Endothelial cell of umbilical vein (primary cell): Measurements from ENCODE around the gene AEBP1. TPM values are rescaled to one million over a fixed set of nuclear protein-coding genes. Genes with fewer than 3 reads are reported as not detected.

Source experiments
- BruUV-seq: library from RNA; stranded (reverse); fragments of 400-500 nt; replicated peaks from 2 replicates; lab custom pipeline; 2021; lab: Mats Ljungman, UMichigan
- CTCF ChIA-PET: fragments of 300-600, 350-600 bp; sonication (Branson Sonifier 250); formaldehyde crosslinking; loops from one replicate; lab custom pipeline; 2021; ENCODE audit warnings: antibody characterized with exemption, inconsistent platforms; lab: Charles Lee
- POLR2A ChIA-PET: fragments of 300-600, 350-600 bp; sonication (Branson Sonifier 250); formaldehyde crosslinking; loops from one replicate; lab custom pipeline; 2021; ENCODE audit warnings: antibody characterized with exemption, inconsistent platforms; lab: Charles Lee
- DNase-seq: peaks from one replicate; pipeline ENCODE4 v3.0.0-alpha.2; 2011; ENCODE audit warnings: low read depth, low spot score
- FAIRE-seq: peaks from 2 replicates; lab custom pipeline; 2011; peaks lifted over from hg19 to GRCh38; lab: Jason Lieb, UNC
- H2AFZ ChIP-seq: 2 replicates; pipeline ENCODE4 v1.6.0; 2012; ENCODE audit warnings: low read depth, low read length, control low read depth, inconsistent platforms
- H3K27ac ChIP-seq: 2 replicates; pipeline ENCODE4 v1.5.1; 2011; ENCODE audit warnings: low read depth, mild to moderate bottlenecking, control low read depth, low read length, moderate library complexity; ENCODE audit not compliant: insufficient read depth
- H3K27me3 ChIP-seq, 2 experiments: 2 replicates each; pipeline versions ENCODE4 v1.6.0 to v1.6.1; 2011; ENCODE audit warnings: low read length in 2 of 2, mixed read lengths in 1 of 2; ENCODE audit not compliant: control insufficient read depth in 2 of 2, insufficient read depth in 2 of 2
- H3K36me3 ChIP-seq, 2 experiments: 2 replicates in 1 of 2; 3 replicates in 1 of 2; pipeline ENCODE4 v1.5.1; 2011; ENCODE audit warnings: low read length in 2 of 2, mild to moderate bottlenecking in 1 of 2, moderate library complexity in 1 of 2; ENCODE audit not compliant: control insufficient read depth in 2 of 2, insufficient read depth in 2 of 2; ENCODE audit errors: extremely low read depth in 1 of 2
- H3K4me1 ChIP-seq: 3 replicates; pipeline ENCODE4 v1.5.1; 2011; ENCODE audit warnings: mild to moderate bottlenecking, low read length; ENCODE audit not compliant: control insufficient read depth, insufficient read depth; ENCODE audit errors: extremely low read depth
- H3K4me2 ChIP-seq: 2 replicates; pipeline ENCODE4 v1.6.1; 2011; ENCODE audit warnings: low read length, control low read depth, mixed read lengths; ENCODE audit not compliant: insufficient read depth
- H3K4me3 ChIP-seq, 3 experiments: fragments of 200-600 bp in 1 of 3; sonication (generic), shearing (Covaris generic) in 1 of 3; replicated peaks in 1 of 3; 2 replicates each; pipeline ENCODE4 v1.5.1; 2011 to 2016; ENCODE audit warnings: control low read depth in 3 of 3, low read length in 3 of 3, mild to moderate bottlenecking in 2 of 3, inconsistent platforms in 1 of 3, low read depth in 1 of 3, moderate library complexity in 1 of 3; ENCODE audit not compliant: insufficient read depth in 1 of 3
- H3K79me2 ChIP-seq: 2 replicates; pipeline ENCODE4 v1.6.0; 2012; ENCODE audit warnings: low read length, inconsistent platforms; ENCODE audit not compliant: control insufficient read depth, insufficient read depth
- H3K9ac ChIP-seq: replicated peaks from 2 replicates; pipeline ENCODE3; 2011; ENCODE audit warnings: low read length, control low read depth; ENCODE audit not compliant: insufficient read depth; ENCODE audit errors: extremely low read depth
- H3K9me1 ChIP-seq: replicated peaks from 3 replicates; pipeline ENCODE4 v1.6.0; 2011; ENCODE audit warnings: mild to moderate bottlenecking, low read length; ENCODE audit not compliant: control insufficient read depth, insufficient read depth; ENCODE audit errors: extremely low read depth
- H3K9me3 ChIP-seq: replicated peaks from 2 replicates; pipeline ENCODE4 v1.5.1; 2012; ENCODE audit warnings: low read length, inconsistent platforms; ENCODE audit not compliant: control insufficient read depth, insufficient read depth
- H4K20me1 ChIP-seq: replicated peaks from 2 replicates; pipeline ENCODE3; 2011; ENCODE audit warnings: mild to moderate bottlenecking, low read length; ENCODE audit not compliant: control insufficient read depth, insufficient read depth; ENCODE audit errors: extremely low read depth
- CTCF ChIP-seq, 2 donors: IDR thresholded peaks; 1 replicate in 1 of 2; 2 replicates in 1 of 2; pipeline ENCODE4 v1.5.1; 2011; ENCODE audit warnings: low read length in 2 of 2, mild to moderate bottlenecking in 2 of 2, moderate library complexity in 2 of 2, control low read depth in 1 of 2, inconsistent platforms in 1 of 2, low read depth in 1 of 2; ENCODE audit not compliant: insufficient read depth in 1 of 2; ENCODE audit errors: extremely low read depth in 1 of 2
- POLR2A ChIP-seq: IDR thresholded peaks from 2 replicates; pipeline ENCODE4 v1.6.1; 2012; ENCODE audit warnings: low read depth, mild to moderate bottlenecking, control low read depth, low read length
- POLR2AphosphoS5 ChIP-seq: IDR thresholded peaks from 2 replicates; pipeline ENCODE4 v1.6.1; 2012; ENCODE audit warnings: low read depth, mild to moderate bottlenecking, control low read depth, low read length, moderate library complexity; ENCODE audit not compliant: insufficient read depth
- dilution Hi-C: fragments of 300-500 bp; cut with MboI; formaldehyde crosslinking; loops from one replicate; pipeline ENCODE4 v1.15.0; 2019; ENCODE audit warnings: low sequenced_read_pairs; ENCODE audit not compliant: extremely low pct_ligation_motif_present
- intact Hi-C: fragments of 100-400 bp; cut with micrococcal nuclease; formaldehyde crosslinking; loops from one replicate; pipeline ENCODE4 v1.10.0; 2022
- polyA plus RNA-seq, 4 experiments: library from polyadenylated mRNA; depleted of rRNA in 3 of 4; stranded (reverse) in 3 of 4; unstranded in 1 of 4; fragments of >200 nt; gene quantifications; 2 replicates each; pipeline versions ENCODE4 v1.2.1 to v1.2.3, GENCODE V29; 2011 to 2012; ENCODE audit warnings: missing spikeins in 1 of 4
- total RNA-seq: library from RNA; stranded (reverse); gene quantifications from 2 replicates; pipeline ENCODE4 v1.2.3, GENCODE V29; 2021

The AEBP1 gene
- total and polyA plus RNA-seq, 2 donors (not counting 3 experiments of a cell fraction or from before 2014, with no cell fraction given) = 20.6 to 48.0 TPM

DNA sequence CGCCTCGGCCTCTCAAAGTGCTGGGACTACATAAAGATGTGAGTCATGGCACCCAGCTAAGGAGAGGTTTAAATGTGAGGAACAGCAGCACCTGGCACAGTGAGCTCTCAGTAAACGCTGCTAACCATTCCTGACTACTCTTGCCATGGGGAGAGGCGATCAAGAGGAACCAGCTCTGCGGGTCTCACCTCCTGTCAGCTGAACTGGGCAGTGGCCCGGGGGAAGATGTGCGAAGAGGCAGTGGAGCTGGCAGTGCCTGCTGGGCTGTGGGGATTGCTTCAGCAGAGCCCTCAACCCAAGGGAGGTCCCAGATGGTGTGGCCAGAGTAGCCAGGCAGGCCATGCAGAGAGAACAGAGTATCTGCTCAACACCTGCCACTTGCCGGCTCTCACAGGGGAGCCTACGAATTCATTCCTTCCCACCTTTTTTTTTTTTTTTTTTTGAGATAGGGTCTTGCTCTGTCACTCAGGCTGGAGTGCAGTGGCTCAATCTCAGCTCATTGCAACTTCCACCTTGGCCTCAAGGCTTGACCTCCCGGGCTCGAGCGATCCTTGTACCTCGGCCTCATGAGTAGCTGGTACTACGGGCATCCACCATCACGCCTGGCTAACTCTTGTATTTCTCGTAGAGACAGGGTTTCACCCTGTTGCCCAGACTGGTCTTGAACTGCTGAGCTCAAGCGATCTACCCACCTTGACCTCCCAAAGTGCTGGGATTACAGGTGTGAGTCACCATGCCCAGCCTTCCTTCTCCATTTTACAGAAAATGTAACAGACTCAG is 28.7 kb upstream of the AEBP1 start:
- ChIA-PET CTCF (interaction anchor here (1.6 to 1.8 kb wide), 2 partner anchors 30 to 121 kb away, joined by 5 to 6 read pairs; partner anchors contain the start of gene AEBP1), POLR2A (no interaction called here)
- Histone ChIP-seq H3K4me2 (no peak overlapping the region), H3K4me1 (peaks cover 27% of the 10 kb centered on the region), H3K27ac (no peak overlapping the region), H3K79me2 (no peaks in the 10 kb centered on the region), H2AFZ (no peak overlapping the region), H4K20me1 (no peaks in the 10 kb centered on the region), H3K9me3 (no peaks in the 10 kb centered on the region), H3K9me1 (no peaks in the 10 kb centered on the region), H3K36me3 (peaks cover 0 to 21% of the 10 kb centered on the region in 2 experiments), H3K4me3 (no peak overlapping the region), H3K27me3 (no peaks in the 10 kb centered on the region), H3K9ac (no peak overlapping the region)
- dilution Hi-C loops = no loop called here
- FAIRE-seq (no peak), DNase-seq (no peak)
- intact Hi-C loops = no loop called here
- no peak for TF ChIP-seq POLR2AphosphoS5
- BruUV-seq = no TSS peak

- Histone ChIP-seq H3K4me2 (no peak overlapping the region), H3K9me1 (no peaks in the 10 kb centered on the region), H3K36me3 (peaks cover 0 to 21% of the 10 kb centered on the region in 2 experiments), H2AFZ (no peak overlapping the region), H4K20me1 (no peaks in the 10 kb centered on the region), H3K9me3 (no peaks in the 10 kb centered on the region), H3K4me1 (peaks cover 29% of the 10 kb centered on the region), H3K9ac (no peak overlapping the region), H3K4me3 (no peak overlapping the region), H3K79me2 (no peaks in the 10 kb centered on the region), H3K27ac (no peak overlapping the region), H3K27me3 (no peaks in the 10 kb centered on the region)
- dilution Hi-C loops (no loop called here), intact Hi-C loops (no loop called here)
- FAIRE-seq = no peak
- no TSS peak for BruUV-seq
- POLR2A ChIA-PET = no interaction called here
- TF ChIP-seq CTCF (IDR thresholded peaks at IDR 0.05; ENCODE audit: extremely low read depth in 1 of 2, insufficient read depth in 1 of 2, low read depth in 1 of 2, low read length in 2 of 2) (no peak), POLR2A (no peak)
- no peak for DNase-seq
- CTCF ChIA-PET = interaction anchor here (1.6 to 1.8 kb wide), 2 partner anchors 29 to 120 kb away, joined by 5 to 6 read pairs; partner anchors contain the start of gene AEBP1
Observed at GRCh38 chr7:44076101-44076895, 27.8 kb upstream of the AEBP1 start.
